DND-41 (cell line): ENCODE measurements around the gene TMEM214.

Source experiments
- ATAC-seq: fragments of 200-7000 bp; cut with Tn5 transposase; 3 replicates; pipeline ENCODE4 v1.9.1; 2021; ENCODE audit warnings: low read depth; ENCODE audit not compliant: insufficient read depth
- DNase-seq: peaks from one replicate; pipeline ENCODE4 v3.0.0-alpha.2; 2020
- H2AFZ ChIP-seq: 2 replicates; pipeline ENCODE4 v1.6.0; 2012; ENCODE audit warnings: low read depth, low read length
- H3K27ac ChIP-seq: 2 replicates; pipeline ENCODE4 v1.5.1; 2012; ENCODE audit warnings: low read length, inconsistent platforms
- H3K27me3 ChIP-seq: fragments of 200-600 bp; sonication (generic); 2 replicates; pipeline ENCODE4 v1.6.0; 2012; ENCODE audit warnings: low read length, mild to moderate bottlenecking, inconsistent platforms; ENCODE audit not compliant: insufficient read depth, poor library complexity
- H3K36me3 ChIP-seq: 2 replicates; pipeline ENCODE4 v1.5.1; 2012; ENCODE audit warnings: low read length, inconsistent platforms; ENCODE audit not compliant: insufficient read depth
- H3K4me1 ChIP-seq: 2 replicates; pipeline ENCODE4 v1.5.1; 2012; ENCODE audit warnings: mild to moderate bottlenecking, low read length; ENCODE audit not compliant: insufficient read depth
- H3K4me2 ChIP-seq: 2 replicates; pipeline ENCODE4 v1.6.0; 2012; ENCODE audit warnings: mild to moderate bottlenecking, moderate library complexity, low read length, inconsistent platforms; ENCODE audit not compliant: insufficient read depth
- H3K4me3 ChIP-seq, 2 experiments: fragments of 200-600 bp in 1 of 2; shearing (Covaris generic) in 1 of 2; 2 replicates each; pipeline ENCODE4 v1.5.1; 2012 to 2016; ENCODE audit warnings: inconsistent platforms in 2 of 2, low read length in 2 of 2, mild to moderate bottlenecking in 2 of 2, low read depth in 1 of 2, moderate library complexity in 1 of 2
- H3K79me2 ChIP-seq: 2 replicates; pipeline ENCODE4 v1.6.0; 2012; ENCODE audit warnings: low read length, inconsistent platforms; ENCODE audit not compliant: insufficient read depth
- H3K9ac ChIP-seq: 2 replicates; pipeline ENCODE4 v1.6.0; 2012; ENCODE audit warnings: low read depth, mild to moderate bottlenecking, inconsistent platforms, low read length, moderate library complexity
- H3K9me3 ChIP-seq: 2 replicates; pipeline ENCODE4 v1.5.1; 2012; ENCODE audit warnings: low read length, moderate library complexity, mild to moderate bottlenecking, inconsistent platforms; ENCODE audit not compliant: insufficient read depth, severe bottlenecking
- H4K20me1 ChIP-seq: 2 replicates; pipeline ENCODE4 v1.6.0; 2012; ENCODE audit warnings: low read length; ENCODE audit not compliant: insufficient read depth
- EZH2 ChIP-seq: IDR thresholded peaks from 3 replicates; pipeline ENCODE4 v1.6.1; 2012; ENCODE audit warnings: borderline replicate concordance, low read depth, mild to moderate bottlenecking, moderate library complexity, low read length, inconsistent platforms; ENCODE audit not compliant: severe bottlenecking
- TF ChIP-seq, protein P1 (sequence below): IDR thresholded peaks from 2 replicates; pipeline ENCODE4 v1.5.1; 2012; ENCODE audit warnings: borderline replicate concordance, low read length, moderate library complexity, mild to moderate bottlenecking; ENCODE audit not compliant: poor library complexity, severe bottlenecking; ENCODE audit errors: extremely low read depth

The TMEM214 gene

GRCh38 chr2:27013738-27014137 lies 19.0 kb upstream of the TMEM214 start:
- no peak for TF ChIP-seq EZH2
- TF ChIP-seq, protein P1, sequence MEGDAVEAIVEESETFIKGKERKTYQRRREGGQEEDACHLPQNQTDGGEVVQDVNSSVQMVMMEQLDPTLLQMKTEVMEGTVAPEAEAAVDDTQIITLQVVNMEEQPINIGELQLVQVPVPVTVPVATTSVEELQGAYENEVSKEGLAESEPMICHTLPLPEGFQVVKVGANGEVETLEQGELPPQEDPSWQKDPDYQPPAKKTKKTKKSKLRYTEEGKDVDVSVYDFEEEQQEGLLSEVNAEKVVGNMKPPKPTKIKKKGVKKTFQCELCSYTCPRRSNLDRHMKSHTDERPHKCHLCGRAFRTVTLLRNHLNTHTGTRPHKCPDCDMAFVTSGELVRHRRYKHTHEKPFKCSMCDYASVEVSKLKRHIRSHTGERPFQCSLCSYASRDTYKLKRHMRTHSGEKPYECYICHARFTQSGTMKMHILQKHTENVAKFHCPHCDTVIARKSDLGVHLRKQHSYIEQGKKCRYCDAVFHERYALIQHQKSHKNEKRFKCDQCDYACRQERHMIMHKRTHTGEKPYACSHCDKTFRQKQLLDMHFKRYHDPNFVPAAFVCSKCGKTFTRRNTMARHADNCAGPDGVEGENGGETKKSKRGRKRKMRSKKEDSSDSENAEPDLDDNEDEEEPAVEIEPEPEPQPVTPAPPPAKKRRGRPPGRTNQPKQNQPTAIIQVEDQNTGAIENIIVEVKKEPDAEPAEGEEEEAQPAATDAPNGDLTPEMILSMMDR = no peak
- no peak overlapping the region for H3K4me2 ChIP-seq
- H4K20me1 ChIP-seq = no peaks in the 10 kb centered on the region
- H3K79me2 ChIP-seq = no peaks in the 10 kb centered on the region
- no peaks in the 10 kb centered on the region for H3K36me3 ChIP-seq
- ATAC-seq = no peak
- H3K9me3 ChIP-seq = no peaks in the 10 kb centered on the region
- peaks cover 16% of the 10 kb centered on the region for H3K4me1 ChIP-seq
- DNase-seq = no peak
- H2AFZ ChIP-seq = no peak overlapping the region
- no peak overlapping the region for H3K9ac ChIP-seq
- H3K27me3 ChIP-seq = peaks cover 5% of the 10 kb centered on the region
- no peak overlapping the region for H3K4me3 ChIP-seq
- H3K27ac ChIP-seq = no peak overlapping the region

DNA sequence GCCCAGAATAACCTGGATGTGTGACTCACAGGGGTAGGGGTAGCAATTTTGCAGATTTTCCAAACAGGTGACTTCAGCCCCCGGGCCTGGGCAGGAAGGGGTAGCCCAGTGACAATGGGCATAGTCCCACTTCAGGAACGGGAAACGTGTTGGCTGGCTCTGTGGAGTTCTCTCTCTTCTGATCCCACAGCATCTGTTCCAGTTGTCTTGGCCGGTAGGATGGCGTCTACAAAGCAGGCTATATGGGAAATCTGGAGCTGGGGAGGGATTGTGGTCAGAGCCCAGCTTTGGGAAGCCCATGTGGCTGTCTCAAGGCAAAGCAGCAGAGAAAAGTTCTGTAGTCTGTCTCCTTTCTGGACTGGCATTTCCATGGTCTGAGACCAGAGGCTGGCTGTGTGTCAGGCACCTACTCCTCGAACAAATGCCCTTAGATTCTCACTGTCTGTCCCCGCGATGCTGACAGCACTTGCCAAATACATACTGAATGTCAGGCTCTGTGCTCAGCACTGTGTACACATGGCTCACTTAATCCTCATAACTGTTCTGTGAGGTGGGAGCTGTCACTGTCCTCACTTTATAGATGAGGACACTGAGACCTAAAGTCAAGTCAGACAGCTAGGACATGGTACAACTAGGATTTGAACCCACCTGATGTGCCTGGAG lies 17.9 kb upstream of the TMEM214 start:
- Histone ChIP-seq H3K4me1 (peaks cover 15% of the 10 kb centered on the region), H3K9me3 (no peaks in the 10 kb centered on the region), H2AFZ (no peak overlapping the region), H3K4me3 (no peak overlapping the region), H3K79me2 (no peaks in the 10 kb centered on the region), H3K27me3 (peaks cover 5% of the 10 kb centered on the region), H3K27ac (no peak overlapping the region), H3K36me3 (no peaks in the 10 kb centered on the region), H3K9ac (no peak overlapping the region), H4K20me1 (no peaks in the 10 kb centered on the region), H3K4me2 (no peak overlapping the region)
- TF ChIP-seq, protein P1 = no peak
- TF ChIP-seq EZH2 = no peak
- DNase-seq = no peak
- no peak for ATAC-seq

GRCh38 chr2:27016801-27017325 lies 15.9 kb upstream of the TMEM214 start:
- ATAC-seq (peak; percentile 85), DNase-seq (peak; percentile 66)
- H3K9ac ChIP-seq = no peak overlapping the region
- no peaks in the 10 kb centered on the region for H3K79me2 ChIP-seq
- H4K20me1 ChIP-seq = no peaks in the 10 kb centered on the region
- no peaks in the 10 kb centered on the region for H3K9me3 ChIP-seq
- H3K27ac ChIP-seq = no peak overlapping the region
- H3K4me3 ChIP-seq = no peak overlapping the region
- H3K4me2 ChIP-seq = no peak overlapping the region
- no peaks in the 10 kb centered on the region for H3K36me3 ChIP-seq
- peaks cover 5% of the 10 kb centered on the region for H3K4me1 ChIP-seq
- TF ChIP-seq, protein P1 = peak; percentile 77
- no peak for TF ChIP-seq EZH2
- H2AFZ ChIP-seq = no peak overlapping the region
- peaks cover 5% of the 10 kb centered on the region for H3K27me3 ChIP-seq
